GM18520 (cell line): ENCODE results near the gene LRRC8B.
"Not testable (repeated sequence)": the region's sequence is repeated elsewhere in the genome, so short reads cannot be mapped to it uniquely, and the experiment has no call there.

Experiments
- ATAC-seq: cut with Tn5 transposase; IDR thresholded peaks from one replicate; pipeline ENCODE4 v1.9.1; 2021; ENCODE audit not compliant: unreplicated experiment

The LRRC8B gene

GRCh38 chr1:89606227-89606980, 81.8 kb downstream of the LRRC8B start:
- no peak for ATAC-seq

DNA sequence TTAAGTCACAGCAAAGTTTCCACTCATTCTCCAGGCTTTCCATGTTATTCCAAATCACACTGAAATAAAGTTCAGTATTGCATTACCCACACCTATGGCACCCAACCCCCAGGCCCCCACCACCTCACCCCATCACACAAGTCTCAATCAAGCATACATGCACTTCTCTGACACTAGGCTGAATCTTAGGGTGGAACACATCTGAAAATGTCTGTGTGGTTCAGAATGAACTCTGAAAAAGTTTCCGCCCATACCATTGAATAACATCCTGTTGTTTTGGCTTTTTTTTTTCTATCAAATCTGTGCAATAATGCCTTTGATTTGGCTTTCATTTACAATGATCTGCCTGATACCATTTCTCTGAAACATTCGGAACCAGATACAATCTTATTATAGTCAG, 82.5 kb downstream of the LRRC8B start:
- ATAC-seq: no peak

- ATAC-seq: no peak
These were observed 83.1 kb downstream of the LRRC8B start for GRCh38 chr1:89607586-89608318.

GRCh38 chr1:89608319-89608983, 83.8 kb downstream of the LRRC8B start:
- no peak for ATAC-seq

- no peak for ATAC-seq
These were observed 84.5 kb downstream of the LRRC8B start for GRCh38 chr1:89608984-89609725.

GRCh38 chr1:89609781-89610456, 85.3 kb downstream of the LRRC8B start:
- no peak for ATAC-seq

- ATAC-seq: no peak
These were observed 85.9 kb downstream of the LRRC8B start for GRCh38 chr1:89610457-89611011.

DNA sequence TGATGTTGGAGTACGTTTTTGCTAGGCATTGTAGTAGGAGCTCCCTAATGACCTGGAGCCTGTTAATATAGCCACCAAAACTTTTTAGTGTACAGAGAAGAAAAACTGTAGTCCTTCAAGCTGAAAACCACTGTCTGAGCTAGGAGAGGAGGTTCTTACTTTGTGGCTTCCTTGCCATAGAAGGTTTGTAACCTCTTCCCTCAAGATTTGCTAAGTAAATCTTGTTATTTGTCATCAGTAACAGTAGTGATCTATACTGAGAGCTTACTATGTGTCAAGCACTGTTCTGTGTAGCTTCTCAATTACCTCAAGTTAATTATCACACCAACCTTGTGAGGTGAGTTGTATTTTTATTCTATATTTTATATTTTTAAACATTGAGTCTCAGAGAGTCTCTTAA, 87.1 kb downstream of the LRRC8B start:
- peak; percentile 96 for ATAC-seq

DNA sequence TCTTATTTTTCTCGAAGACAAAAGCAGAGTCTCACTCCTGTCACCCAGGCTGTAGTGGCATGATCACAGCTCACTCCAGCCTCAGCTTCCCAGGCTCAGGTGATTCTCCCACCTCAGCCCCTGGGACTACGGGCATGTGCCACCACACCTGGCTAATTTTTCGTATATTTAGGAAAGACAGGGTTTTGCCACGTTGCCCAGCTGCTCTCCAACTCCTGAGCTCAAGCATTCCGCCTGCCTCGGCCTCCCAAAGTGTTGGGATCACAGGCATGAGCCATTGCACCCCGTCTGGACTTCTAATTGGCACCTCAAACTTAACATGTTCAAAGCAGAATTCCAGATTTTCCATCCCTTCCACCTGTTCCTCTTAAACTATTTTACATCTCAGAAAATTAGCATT, 89.3 kb downstream of the LRRC8B start:
- ATAC-seq: no peak

DNA sequence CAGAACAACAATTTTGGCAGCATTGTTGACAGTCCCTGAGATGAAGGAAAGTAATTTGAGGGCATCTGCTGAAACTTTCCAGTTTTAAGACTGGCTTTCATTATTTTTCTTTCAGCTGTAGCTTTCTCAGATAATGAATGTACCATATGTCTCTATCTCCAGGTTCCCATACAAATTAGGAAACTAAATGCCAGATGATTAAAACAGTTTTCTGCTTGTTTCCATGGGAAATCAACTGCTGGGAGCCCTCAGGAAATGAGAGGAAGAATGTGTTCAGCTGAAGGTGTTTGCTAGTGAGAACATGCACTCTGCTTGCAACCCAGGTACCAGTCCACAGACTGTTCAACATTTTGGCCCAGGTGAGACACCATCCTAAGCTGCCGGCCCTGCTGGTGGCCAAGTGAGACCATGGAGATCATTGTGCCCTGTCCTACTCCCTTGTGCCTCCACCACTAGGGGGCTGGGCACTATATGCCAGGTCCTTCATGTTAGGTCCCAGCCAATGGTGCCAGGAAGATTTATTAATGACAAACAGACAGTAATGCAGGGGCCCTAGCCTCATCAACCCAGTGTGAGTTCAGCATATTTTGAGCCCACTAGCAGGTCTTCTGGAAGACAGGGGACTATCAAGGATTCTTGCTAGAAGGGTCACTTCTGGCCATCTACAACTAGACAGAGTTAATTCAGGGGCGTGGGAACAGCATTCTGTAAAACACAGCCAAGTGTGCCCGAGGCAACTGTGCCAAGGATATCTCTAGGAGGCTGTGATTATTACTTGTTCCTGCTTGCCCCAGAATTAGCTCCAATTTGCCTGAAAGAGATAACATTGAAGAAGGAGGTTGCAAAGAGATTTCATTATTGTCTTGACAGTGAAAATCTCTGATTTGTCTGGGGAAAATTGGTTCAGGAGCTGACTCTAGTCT, 91.3 kb downstream of the LRRC8B start:
- ATAC-seq: no peak

- ATAC-seq: no peak
These were observed 92.4 kb downstream of the LRRC8B start for GRCh38 chr1:89616844-89617627.

GRCh38 chr1:89620664-89621063, 96.0 kb downstream of the LRRC8B start:
- ATAC-seq: no peak

DNA sequence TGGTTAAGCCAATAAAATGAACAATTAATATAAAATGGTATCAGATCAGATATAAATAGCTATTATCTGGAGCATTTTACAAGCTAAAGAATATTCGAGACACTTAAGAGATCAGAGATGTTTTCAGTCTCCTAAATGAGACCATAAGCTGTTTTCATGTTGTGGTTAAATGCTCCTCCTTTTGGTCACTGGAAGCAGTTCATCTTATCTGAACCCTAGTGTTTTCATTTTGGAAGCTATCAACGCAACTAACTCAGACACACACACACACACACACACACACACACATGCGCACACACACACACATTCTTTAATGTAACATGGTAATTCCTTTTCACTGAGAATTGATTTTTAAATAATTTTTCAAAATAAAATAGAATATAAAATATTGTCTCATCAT, 98.3 kb downstream of the LRRC8B start:
- ATAC-seq: no peak

DNA sequence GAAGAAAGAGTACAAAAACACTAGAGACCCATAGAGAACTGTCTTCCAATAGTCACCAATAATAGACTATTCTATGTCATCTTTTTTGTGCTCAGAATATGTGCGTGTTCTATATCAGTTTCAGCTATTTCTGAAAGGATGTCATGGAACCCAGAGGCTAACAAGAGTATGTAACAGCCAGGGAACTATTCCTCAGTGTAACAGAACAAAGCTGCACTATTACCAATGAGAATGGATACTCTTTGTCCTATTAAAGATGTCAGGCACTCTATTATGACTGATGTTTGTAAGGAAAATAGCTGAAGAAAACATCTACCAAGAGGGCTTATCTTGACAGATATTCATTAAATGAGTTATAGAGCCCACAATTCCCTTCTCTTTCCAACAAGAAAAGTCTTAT, 99.7 kb downstream of the LRRC8B start:
- no peak for ATAC-seq

- no peak for ATAC-seq
These were observed 100.2 kb downstream of the LRRC8B start for GRCh38 chr1:89624715-89625323.

DNA sequence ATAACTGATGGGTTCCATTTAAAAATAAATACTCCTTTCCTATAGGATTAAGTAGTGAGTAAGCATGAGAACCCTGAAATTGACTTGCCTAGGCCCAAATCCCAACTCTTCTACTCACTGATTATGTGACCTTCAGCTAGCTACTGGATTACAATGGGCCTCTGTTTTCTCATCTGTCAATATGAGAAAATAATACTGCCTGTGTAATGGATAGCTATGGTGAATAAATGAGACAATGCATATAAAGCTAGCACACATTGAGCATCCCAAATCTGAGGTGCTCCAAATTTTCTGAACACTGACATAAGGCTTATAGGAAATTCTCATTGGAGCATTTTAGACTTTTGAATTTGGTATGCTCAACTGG, 103.0 kb downstream of the LRRC8B start:
- no peak for ATAC-seq

- ATAC-seq: no peak
These were observed 104.5 kb downstream of the LRRC8B start for GRCh38 chr1:89629146-89629545.

DNA sequence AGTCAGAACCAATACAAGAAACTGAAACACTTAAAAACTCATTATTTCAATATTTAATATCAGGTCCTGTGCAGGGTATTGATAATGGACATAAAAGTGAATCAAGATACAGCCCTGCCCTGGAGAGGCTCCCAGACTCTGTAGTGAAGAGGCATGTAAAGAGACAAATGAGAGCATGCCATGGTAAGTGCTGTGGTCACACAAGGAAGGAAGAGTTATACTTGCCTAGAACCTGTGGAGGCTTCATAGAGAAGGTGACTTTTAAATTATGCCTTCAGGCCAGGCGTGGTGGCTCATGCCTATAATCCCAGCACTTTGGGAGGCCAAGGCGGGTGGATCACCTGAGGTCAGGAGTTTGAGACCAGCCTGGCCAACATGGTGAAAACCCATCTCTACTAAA, 105.0 kb downstream of the LRRC8B start:
- not testable (repeated sequence) for ATAC-seq
